ENCODE data around the gene JPT1.

The JPT1 gene

GRCh38 chr17:75116737-75117136 lies 37.6 kb downstream of the JPT1 start:
- TF ChIP-seq, protein P1, sequence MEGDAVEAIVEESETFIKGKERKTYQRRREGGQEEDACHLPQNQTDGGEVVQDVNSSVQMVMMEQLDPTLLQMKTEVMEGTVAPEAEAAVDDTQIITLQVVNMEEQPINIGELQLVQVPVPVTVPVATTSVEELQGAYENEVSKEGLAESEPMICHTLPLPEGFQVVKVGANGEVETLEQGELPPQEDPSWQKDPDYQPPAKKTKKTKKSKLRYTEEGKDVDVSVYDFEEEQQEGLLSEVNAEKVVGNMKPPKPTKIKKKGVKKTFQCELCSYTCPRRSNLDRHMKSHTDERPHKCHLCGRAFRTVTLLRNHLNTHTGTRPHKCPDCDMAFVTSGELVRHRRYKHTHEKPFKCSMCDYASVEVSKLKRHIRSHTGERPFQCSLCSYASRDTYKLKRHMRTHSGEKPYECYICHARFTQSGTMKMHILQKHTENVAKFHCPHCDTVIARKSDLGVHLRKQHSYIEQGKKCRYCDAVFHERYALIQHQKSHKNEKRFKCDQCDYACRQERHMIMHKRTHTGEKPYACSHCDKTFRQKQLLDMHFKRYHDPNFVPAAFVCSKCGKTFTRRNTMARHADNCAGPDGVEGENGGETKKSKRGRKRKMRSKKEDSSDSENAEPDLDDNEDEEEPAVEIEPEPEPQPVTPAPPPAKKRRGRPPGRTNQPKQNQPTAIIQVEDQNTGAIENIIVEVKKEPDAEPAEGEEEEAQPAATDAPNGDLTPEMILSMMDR (IDR thresholded peaks at IDR 0.05; ENCODE audit: borderline replicate concordance, insufficient read depth, low read depth, low read length), result no peak
- H3K4me3 ChIP-seq (ENCODE audit: low read depth, low read length), result no peak overlapping the region

GRCh38 chr17:75115555-75115954 lies 38.8 kb downstream of the JPT1 start:
- no peak overlapping the region for H3K4me3 ChIP-seq (ENCODE audit: low read depth, low read length)
- TF ChIP-seq, protein P1 (IDR thresholded peaks at IDR 0.05; ENCODE audit: borderline replicate concordance, insufficient read depth, low read depth, low read length), result no peak

GRCh38 chr17:75114552-75115314 lies 39.6 kb downstream of the JPT1 start:
- TF ChIP-seq, protein P1 (IDR thresholded peaks at IDR 0.05; ENCODE audit: borderline replicate concordance, insufficient read depth, low read depth, low read length), result no peak
- peak overlapping the region; percentile 50 for H3K4me3 ChIP-seq (ENCODE audit: low read depth, low read length)

GRCh38 chr17:75113798-75114551 lies 40.3 kb downstream of the JPT1 start:
- peak overlapping the region; percentile 50 for H3K4me3 ChIP-seq (ENCODE audit: low read depth, low read length)
- TF ChIP-seq, protein P1 (IDR thresholded peaks at IDR 0.05; ENCODE audit: borderline replicate concordance, insufficient read depth, low read depth, low read length), result peak; percentile 85

DNA sequence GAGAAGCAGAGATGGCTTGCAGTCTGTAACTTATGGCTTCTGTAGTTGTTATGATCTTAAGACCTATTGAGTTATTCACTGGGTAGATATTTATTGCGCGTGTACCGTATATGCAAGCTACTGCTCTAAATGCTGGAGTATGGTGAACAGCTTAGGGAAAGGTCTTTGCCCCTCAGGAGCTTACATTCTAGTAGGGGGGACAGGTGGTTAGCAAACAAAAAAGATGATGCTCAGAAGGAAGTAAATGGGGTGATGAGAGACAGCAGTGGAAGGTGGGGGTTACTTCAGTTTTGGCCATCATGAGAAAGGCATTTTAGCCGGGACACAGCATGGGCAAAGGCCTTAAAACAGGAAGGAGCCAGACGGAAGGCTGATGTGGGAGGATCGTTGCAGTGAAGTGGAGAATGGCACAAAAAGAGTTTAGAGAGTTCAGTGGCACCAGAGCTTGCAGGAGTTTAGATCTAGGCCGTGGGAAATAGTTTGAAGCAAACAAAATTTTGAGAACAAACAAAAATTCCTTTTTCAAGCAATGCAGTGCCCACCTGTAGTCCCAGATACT lies 42.5 kb downstream of the JPT1 start:
- TF ChIP-seq, protein P1 (IDR thresholded peaks at IDR 0.05; ENCODE audit: borderline replicate concordance, insufficient read depth, low read depth, low read length), result no peak
- H3K4me3 ChIP-seq (ENCODE audit: low read depth, low read length), result no peak overlapping the region

GRCh38 chr17:75110234-75110937 lies 43.9 kb downstream of the JPT1 start:
- TF ChIP-seq, protein P1 (IDR thresholded peaks at IDR 0.05; ENCODE audit: borderline replicate concordance, insufficient read depth, low read depth, low read length), result no peak
- peak overlapping the region; percentile 75 for H3K4me3 ChIP-seq (ENCODE audit: low read depth, low read length)

Measured in GM12875 (cell line).